ENCODE data around the gene UXT.

DNA sequence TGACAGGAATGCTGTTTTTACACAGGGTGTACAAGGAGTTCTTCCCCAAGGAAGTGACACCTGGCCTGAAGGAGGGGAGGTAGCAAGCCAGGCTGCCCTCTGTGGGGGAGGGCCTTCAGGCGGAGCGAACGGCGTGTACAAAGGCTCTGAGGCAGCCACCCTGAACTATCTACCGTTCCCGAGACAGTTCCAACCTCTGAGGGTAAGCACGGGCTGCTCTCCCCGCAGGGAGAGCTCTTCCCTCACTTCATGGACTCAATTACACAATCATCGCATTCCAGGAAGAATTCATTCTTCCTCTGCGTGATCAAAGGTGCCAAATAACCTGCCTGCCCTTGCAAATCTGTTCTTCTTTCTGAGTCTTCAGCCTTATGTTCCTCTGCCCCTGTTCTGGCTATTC lies 13.4 kb downstream of the UXT start:
- TF ChIP-seq CTCF (IDR thresholded peaks at IDR 0.05) (no peak), POLR2A (IDR thresholded peaks at IDR 0.05) (no peak), POLR2AphosphoS5 (IDR thresholded peaks at IDR 0.05) (no peak)
